Measurements from ENCODE around the gene PGBD5.

Gene PGBD5

DNA sequence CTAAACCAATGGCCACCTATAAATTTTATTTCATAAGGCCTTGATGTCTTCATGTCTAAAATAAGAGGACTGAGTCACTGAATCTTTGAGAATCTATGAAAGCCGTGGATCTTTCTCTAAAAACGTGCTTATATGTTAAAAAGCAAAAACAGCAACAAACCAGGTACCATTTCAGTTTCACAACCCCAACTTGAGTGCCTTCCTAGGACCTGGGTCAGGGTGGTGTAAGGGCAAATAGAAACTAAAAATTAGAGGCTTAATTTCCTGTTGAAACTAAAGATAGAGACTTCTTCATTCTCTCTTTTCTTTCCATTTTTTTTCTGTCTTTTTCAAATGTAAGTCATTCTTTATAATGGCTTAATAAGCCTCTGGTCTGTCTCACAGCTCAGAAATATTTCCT is 27.2 kb upstream of the PGBD5 start:
- H4K91ac ChIP-seq (ENCODE audit: low read depth, low read length, poor library complexity), result no peak overlapping the region
- WGBS, 2 donors (ENCODE audit: extremely low coverage in 2 of 2, insufficient read length in 2 of 2, insufficient replicate concordance in 1 of 2), result no CpG with 5 or more reads among the region's 2 CpGs
- no peak overlapping the region for H2BK120ac ChIP-seq (ENCODE audit: low read depth, low read length)
- no peak overlapping the region for H2BK5ac ChIP-seq (ENCODE audit: low read length)
- H3K23ac ChIP-seq (ENCODE audit: low read depth, low read length, poor library complexity), result no peak overlapping the region
- H2AK5ac ChIP-seq (ENCODE audit: low read depth, low read length), result no peak overlapping the region
- H2AFZ ChIP-seq (ENCODE audit: low read length), result no peak overlapping the region
- H3K79me1 ChIP-seq (ENCODE audit: low read depth, low read length), result no peaks in the 10 kb centered on the region
- peaks cover 0 to 15% (median 0%) of the 10 kb centered on the region in 3 experiments for H3K27me3 ChIP-seq (ENCODE audit: control insufficient read depth in 3 of 3, insufficient read depth in 3 of 3, low read depth in 1 of 3, low read length in 3 of 3)
- no peaks in the 10 kb centered on the region for H3K9me3 ChIP-seq (replicated peaks in 1 of 2; ENCODE audit: control insufficient read depth in 2 of 2, insufficient read depth in 1 of 2, low read depth in 1 of 2, low read length in 2 of 2)
- no peak overlapping the region for H3K18ac ChIP-seq (ENCODE audit: low read length)
- no peaks in the 10 kb centered on the region for H3K4me1 ChIP-seq (ENCODE audit: control insufficient read depth in 2 of 2, insufficient read depth in 1 of 2, low read depth in 1 of 2, low read length in 2 of 2)
- H4K8ac ChIP-seq (ENCODE audit: low read depth, low read length), result no peak overlapping the region
- no peak overlapping the region for H3K4me2 ChIP-seq (ENCODE audit: insufficient read depth, low read length, poor library complexity, severe bottlenecking)
- H3K27ac ChIP-seq (replicated peaks; ENCODE audit: low read length), result no peak overlapping the region
- H2BK12ac ChIP-seq (ENCODE audit: low read length), result no peak overlapping the region
- no peak overlapping the region for H3K4ac ChIP-seq (ENCODE audit: low read length)
- no peak overlapping the region for H3K14ac ChIP-seq (ENCODE audit: low read length)
- DNase-seq (ENCODE audit: low spot score), result no peak
- H3K9ac ChIP-seq (ENCODE audit: low read depth, low read length, poor library complexity), result no peak overlapping the region
- H3K4me3 ChIP-seq (ENCODE audit: low read length in 2 of 2), result no peak overlapping the region
- no peak overlapping the region for H2BK15ac ChIP-seq (ENCODE audit: low read length)
- H3K36me3 ChIP-seq (replicated peaks in 1 of 2; ENCODE audit: control insufficient read depth in 2 of 2, insufficient read depth in 2 of 2, low read length in 2 of 2), result no peaks in the 10 kb centered on the region

DNA sequence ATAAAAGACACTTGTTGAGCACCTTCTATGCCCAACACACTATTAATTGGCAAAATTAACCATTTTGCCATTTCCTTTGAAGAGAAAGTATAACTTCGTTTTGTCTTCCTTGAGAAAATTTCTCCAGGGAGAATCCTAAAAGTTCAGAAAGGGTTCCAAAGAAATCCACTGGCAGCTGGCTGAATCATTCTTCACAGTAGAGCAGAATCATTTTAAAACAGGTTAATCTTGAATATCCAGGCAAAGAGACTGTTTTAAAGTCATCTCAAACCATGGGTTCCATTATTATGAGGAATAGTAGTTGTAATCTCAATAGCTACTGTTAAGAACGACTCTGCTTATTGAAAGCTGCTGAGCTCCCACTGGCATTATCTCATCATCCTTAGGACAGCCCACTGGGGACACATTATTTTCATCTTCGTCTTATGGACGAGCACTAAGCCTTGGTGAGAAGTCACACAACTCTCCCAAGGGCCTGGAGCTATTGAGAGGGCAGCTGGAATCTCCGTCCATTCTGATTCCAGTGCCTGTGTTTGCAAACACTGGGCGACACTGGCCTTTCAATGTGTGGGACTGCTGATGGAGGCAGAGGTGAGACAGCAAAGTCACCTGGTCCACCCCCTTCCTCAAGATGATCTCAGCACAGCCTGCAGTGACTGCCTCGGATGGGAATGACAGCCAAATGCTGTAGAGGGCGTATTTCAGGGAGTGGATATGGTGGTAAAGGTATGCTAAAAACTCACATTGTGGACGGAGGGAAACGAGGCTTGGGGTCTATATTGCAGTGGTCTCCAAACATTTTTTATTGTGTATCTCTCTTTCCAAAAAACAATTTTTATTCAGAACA is 15.3 kb upstream of the PGBD5 start:
- no CpG with 5 or more reads among the region's 10 CpGs for WGBS, 2 donors (ENCODE audit: extremely low coverage in 2 of 2, insufficient read length in 2 of 2, insufficient replicate concordance in 1 of 2)
- no peak overlapping the region for H2AFZ ChIP-seq (ENCODE audit: low read length)
- no peak overlapping the region for H2BK12ac ChIP-seq (ENCODE audit: low read length)
- H3K27me3 ChIP-seq (ENCODE audit: control insufficient read depth in 3 of 3, insufficient read depth in 3 of 3, low read depth in 1 of 3, low read length in 3 of 3), result no peaks in the 10 kb centered on the region
- no peak overlapping the region for H4K8ac ChIP-seq (ENCODE audit: low read depth, low read length)
- H2BK15ac ChIP-seq (ENCODE audit: low read length), result no peak overlapping the region
- H3K27ac ChIP-seq (replicated peaks; ENCODE audit: low read length), result no peak overlapping the region
- no peak overlapping the region for H3K18ac ChIP-seq (ENCODE audit: low read length)
- no peak overlapping the region for H3K14ac ChIP-seq (ENCODE audit: low read length)
- H2AK5ac ChIP-seq (ENCODE audit: low read depth, low read length), result no peak overlapping the region
- H4K91ac ChIP-seq (ENCODE audit: low read depth, low read length, poor library complexity), result no peak overlapping the region
- H3K4ac ChIP-seq (ENCODE audit: low read length), result no peak overlapping the region
- no peak for DNase-seq (ENCODE audit: low spot score)
- no peak overlapping the region for H2BK5ac ChIP-seq (ENCODE audit: low read length)
- no peaks in the 10 kb centered on the region for H3K79me1 ChIP-seq (ENCODE audit: low read depth, low read length)
- peaks cover 0 to 7% of the 10 kb centered on the region in 2 donors for H3K9me3 ChIP-seq (replicated peaks in 1 of 2; ENCODE audit: control insufficient read depth in 2 of 2, insufficient read depth in 1 of 2, low read depth in 1 of 2, low read length in 2 of 2)
- H2BK120ac ChIP-seq (ENCODE audit: low read depth, low read length), result no peak overlapping the region
- no peak overlapping the region for H3K4me2 ChIP-seq (ENCODE audit: insufficient read depth, low read length, poor library complexity, severe bottlenecking)
- peaks cover 0 to 2% of the 10 kb centered on the region in 2 donors for H3K4me1 ChIP-seq (ENCODE audit: control insufficient read depth in 2 of 2, insufficient read depth in 1 of 2, low read depth in 1 of 2, low read length in 2 of 2)
- H3K9ac ChIP-seq (ENCODE audit: low read depth, low read length, poor library complexity), result no peak overlapping the region
- no peak overlapping the region for H3K23ac ChIP-seq (ENCODE audit: low read depth, low read length, poor library complexity)
- H3K36me3 ChIP-seq (replicated peaks in 1 of 2; ENCODE audit: control insufficient read depth in 2 of 2, insufficient read depth in 2 of 2, low read length in 2 of 2), result no peaks in the 10 kb centered on the region
- no peak overlapping the region for H3K4me3 ChIP-seq (ENCODE audit: low read length in 2 of 2)

DNA sequence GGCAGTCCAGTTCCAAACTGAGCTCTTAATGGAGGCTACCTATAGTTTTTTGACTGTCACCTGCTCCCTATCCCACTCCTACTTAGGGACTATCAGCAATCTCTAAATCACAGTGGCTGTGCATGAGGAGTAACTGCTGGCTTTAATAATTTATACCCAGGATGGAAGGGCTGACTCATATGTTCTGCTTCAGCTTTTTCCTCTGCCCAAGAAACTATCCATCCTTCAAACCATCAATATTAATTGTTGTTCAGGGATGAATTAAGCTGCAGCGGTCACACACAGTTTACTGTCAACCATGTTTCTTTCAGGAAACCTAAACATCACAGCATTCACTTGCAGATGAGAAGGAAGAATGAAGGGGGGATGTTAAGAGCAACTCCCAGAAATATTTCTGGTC is 9.0 kb upstream of the PGBD5 start:
- Histone ChIP-seq H3K27ac (replicated peaks; ENCODE audit: low read length) (no peak overlapping the region), H3K4ac (ENCODE audit: low read length) (no peak overlapping the region), H2BK12ac (ENCODE audit: low read length) (no peak overlapping the region), H3K36me3 (replicated peaks in 1 of 2; ENCODE audit: control insufficient read depth in 2 of 2, insufficient read depth in 2 of 2, low read length in 2 of 2) (no peaks in the 10 kb centered on the region), H2BK15ac (ENCODE audit: low read length) (no peak overlapping the region), H3K4me1 (ENCODE audit: control insufficient read depth in 2 of 2, insufficient read depth in 1 of 2, low read depth in 1 of 2, low read length in 2 of 2) (peaks cover 0 to 2% of the 10 kb centered on the region in 2 donors), H3K18ac (ENCODE audit: low read length) (no peak overlapping the region), H3K27me3 (ENCODE audit: control insufficient read depth in 3 of 3, insufficient read depth in 3 of 3, low read depth in 1 of 3, low read length in 3 of 3) (no peaks in the 10 kb centered on the region), H4K91ac (ENCODE audit: low read depth, low read length, poor library complexity) (no peak overlapping the region), H3K14ac (ENCODE audit: low read length) (no peak overlapping the region), H3K9me3 (replicated peaks in 1 of 2; ENCODE audit: control insufficient read depth in 2 of 2, insufficient read depth in 1 of 2, low read depth in 1 of 2, low read length in 2 of 2) (peaks cover 0 to 7% of the 10 kb centered on the region in 2 donors), H3K79me1 (ENCODE audit: low read depth, low read length) (no peaks in the 10 kb centered on the region), H2BK5ac (ENCODE audit: low read length) (no peak overlapping the region), H2AFZ (ENCODE audit: low read length) (no peak overlapping the region), H3K9ac (ENCODE audit: low read depth, low read length, poor library complexity) (no peak overlapping the region), H4K8ac (ENCODE audit: low read depth, low read length) (no peak overlapping the region), H3K4me3 (ENCODE audit: low read length in 2 of 2) (no peak overlapping the region), H3K4me2 (ENCODE audit: insufficient read depth, low read length, poor library complexity, severe bottlenecking) (no peak overlapping the region), H2AK5ac (ENCODE audit: low read depth, low read length) (no peak overlapping the region), H2BK120ac (ENCODE audit: low read depth, low read length) (no peak overlapping the region), H3K23ac (ENCODE audit: low read depth, low read length, poor library complexity) (no peak overlapping the region)
- no peak for DNase-seq (ENCODE audit: low spot score)
- WGBS, 2 donors (ENCODE audit: extremely low coverage in 2 of 2, insufficient read length in 2 of 2, insufficient replicate concordance in 1 of 2), result no CpG with 5 or more reads among the region's 1 CpG

DNA sequence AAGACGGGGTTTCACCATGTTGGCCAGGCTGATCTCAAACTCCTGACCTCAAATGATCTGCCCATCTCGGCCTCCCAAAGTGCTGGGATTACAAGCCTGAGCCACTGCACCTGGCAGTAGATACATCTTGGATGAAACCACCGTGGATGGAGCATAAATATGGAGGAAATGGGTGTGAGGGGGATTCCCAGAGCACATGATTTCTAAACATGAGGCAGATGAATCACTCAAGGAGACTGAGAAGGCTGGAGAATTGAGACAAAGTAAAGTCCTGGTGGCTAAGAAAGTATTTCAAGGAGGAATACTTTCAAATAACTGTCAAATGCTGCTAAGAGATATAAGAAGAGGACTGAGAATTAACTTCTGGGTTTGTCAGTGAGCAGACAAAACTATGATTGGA is 5.4 kb upstream of the PGBD5 start:
- no peak overlapping the region for H4K91ac ChIP-seq (ENCODE audit: low read depth, low read length, poor library complexity)
- no peaks in the 10 kb centered on the region for H3K27me3 ChIP-seq (ENCODE audit: control insufficient read depth in 3 of 3, insufficient read depth in 3 of 3, low read depth in 1 of 3, low read length in 3 of 3)
- H2BK15ac ChIP-seq (ENCODE audit: low read length), result no peak overlapping the region
- H2BK5ac ChIP-seq (ENCODE audit: low read length), result no peak overlapping the region
- H3K4ac ChIP-seq (ENCODE audit: low read length), result no peak overlapping the region
- no peak overlapping the region for H3K4me2 ChIP-seq (ENCODE audit: insufficient read depth, low read length, poor library complexity, severe bottlenecking)
- H3K14ac ChIP-seq (ENCODE audit: low read length), result no peak overlapping the region
- no peak overlapping the region for H2BK120ac ChIP-seq (ENCODE audit: low read depth, low read length)
- H2AFZ ChIP-seq (ENCODE audit: low read length), result no peak overlapping the region
- no peak overlapping the region for H2AK5ac ChIP-seq (ENCODE audit: low read depth, low read length)
- H3K36me3 ChIP-seq (replicated peaks in 1 of 2; ENCODE audit: control insufficient read depth in 2 of 2, insufficient read depth in 2 of 2, low read length in 2 of 2), result no peaks in the 10 kb centered on the region
- H3K9ac ChIP-seq (ENCODE audit: low read depth, low read length, poor library complexity), result no peak overlapping the region
- H3K79me1 ChIP-seq (ENCODE audit: low read depth, low read length), result no peaks in the 10 kb centered on the region
- H2BK12ac ChIP-seq (ENCODE audit: low read length), result no peak overlapping the region
- no peak overlapping the region for H3K4me3 ChIP-seq (ENCODE audit: low read length in 2 of 2)
- H3K18ac ChIP-seq (ENCODE audit: low read length), result no peak overlapping the region
- H3K4me1 ChIP-seq (ENCODE audit: control insufficient read depth in 2 of 2, insufficient read depth in 1 of 2, low read depth in 1 of 2, low read length in 2 of 2), result peaks cover 10 to 22% of the 10 kb centered on the region in 2 donors
- DNase-seq (ENCODE audit: low spot score), result no peak
- no peak overlapping the region for H3K23ac ChIP-seq (ENCODE audit: low read depth, low read length, poor library complexity)
- H3K27ac ChIP-seq (replicated peaks; ENCODE audit: low read length), result no peak overlapping the region
- no peak overlapping the region for H4K8ac ChIP-seq (ENCODE audit: low read depth, low read length)
- no peaks in the 10 kb centered on the region for H3K9me3 ChIP-seq (replicated peaks in 1 of 2; ENCODE audit: control insufficient read depth in 2 of 2, insufficient read depth in 1 of 2, low read depth in 1 of 2, low read length in 2 of 2)
- no CpG with 5 or more reads among the region's 3 CpGs for WGBS, 2 donors (ENCODE audit: extremely low coverage in 2 of 2, insufficient read length in 2 of 2, insufficient replicate concordance in 1 of 2)
